ENCODE results near the gene DACH2.

Gene DACH2

DNA sequence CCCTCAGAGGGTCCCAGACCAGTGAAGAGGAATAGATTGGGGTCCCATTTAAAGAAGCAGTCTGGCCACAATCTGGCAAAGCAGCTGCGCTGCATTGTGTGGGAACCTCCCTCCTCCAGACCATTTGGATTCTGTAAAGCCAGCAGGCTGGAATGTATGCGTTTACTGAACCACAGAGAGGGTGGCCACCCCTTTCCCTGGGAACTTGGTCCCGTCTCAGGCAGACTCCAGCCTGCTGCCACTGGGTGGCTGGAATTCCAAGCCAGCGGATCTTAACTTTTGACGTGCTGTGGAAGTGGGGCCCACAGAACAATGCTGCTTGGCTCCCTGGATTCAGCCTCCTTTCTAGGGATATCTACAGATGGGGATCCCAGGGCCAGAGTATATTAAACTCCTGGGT is 307.2 kb downstream of the DACH2 start:
- H3K4me3 ChIP-seq (ENCODE audit: low read depth, low read length), result no peak overlapping the region
- TF ChIP-seq, protein P1, sequence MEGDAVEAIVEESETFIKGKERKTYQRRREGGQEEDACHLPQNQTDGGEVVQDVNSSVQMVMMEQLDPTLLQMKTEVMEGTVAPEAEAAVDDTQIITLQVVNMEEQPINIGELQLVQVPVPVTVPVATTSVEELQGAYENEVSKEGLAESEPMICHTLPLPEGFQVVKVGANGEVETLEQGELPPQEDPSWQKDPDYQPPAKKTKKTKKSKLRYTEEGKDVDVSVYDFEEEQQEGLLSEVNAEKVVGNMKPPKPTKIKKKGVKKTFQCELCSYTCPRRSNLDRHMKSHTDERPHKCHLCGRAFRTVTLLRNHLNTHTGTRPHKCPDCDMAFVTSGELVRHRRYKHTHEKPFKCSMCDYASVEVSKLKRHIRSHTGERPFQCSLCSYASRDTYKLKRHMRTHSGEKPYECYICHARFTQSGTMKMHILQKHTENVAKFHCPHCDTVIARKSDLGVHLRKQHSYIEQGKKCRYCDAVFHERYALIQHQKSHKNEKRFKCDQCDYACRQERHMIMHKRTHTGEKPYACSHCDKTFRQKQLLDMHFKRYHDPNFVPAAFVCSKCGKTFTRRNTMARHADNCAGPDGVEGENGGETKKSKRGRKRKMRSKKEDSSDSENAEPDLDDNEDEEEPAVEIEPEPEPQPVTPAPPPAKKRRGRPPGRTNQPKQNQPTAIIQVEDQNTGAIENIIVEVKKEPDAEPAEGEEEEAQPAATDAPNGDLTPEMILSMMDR (IDR thresholded peaks at IDR 0.05; ENCODE audit: low read depth, low read length), result no peak

DNA sequence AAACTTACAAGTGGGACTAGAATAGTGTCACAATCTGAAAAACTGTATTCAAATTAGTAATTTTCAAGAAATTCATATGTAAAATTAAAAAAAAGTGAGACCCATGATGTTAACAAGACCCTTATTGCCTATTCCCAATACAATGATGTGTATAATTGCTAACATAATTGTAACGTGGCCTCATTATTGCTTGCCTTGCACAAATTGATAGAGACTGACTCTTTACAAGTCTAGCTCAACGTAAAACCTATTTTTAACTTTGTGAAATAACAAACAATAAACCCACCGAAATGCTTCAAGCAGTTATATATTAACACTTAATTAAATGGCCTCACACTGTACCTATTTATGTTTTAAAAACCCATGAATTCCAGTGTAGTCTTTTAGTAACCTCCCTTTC is 312.5 kb downstream of the DACH2 start:
- TF ChIP-seq, protein P1 (IDR thresholded peaks at IDR 0.05; ENCODE audit: low read depth, low read length), result no peak

GRCh38 chrX:86504297-86504696 is 356.0 kb downstream of the DACH2 start:
- H3K4me3 ChIP-seq (ENCODE audit: low read depth, low read length), result no peak overlapping the region
- TF ChIP-seq, protein P1 (IDR thresholded peaks at IDR 0.05; ENCODE audit: low read depth, low read length), result no peak

More for the DNA sequence above, 312.5 kb downstream of the DACH2 start:
- no peak overlapping the region for H3K4me3 ChIP-seq (ENCODE audit: low read depth, low read length)

GRCh38 chrX:86507331-86507730 is 359.1 kb downstream of the DACH2 start:
- TF ChIP-seq, protein P1 (IDR thresholded peaks at IDR 0.05; ENCODE audit: low read depth, low read length), result no peak
- H3K4me3 ChIP-seq (ENCODE audit: low read depth, low read length), result no peak overlapping the region

- H3K4me3 ChIP-seq (ENCODE audit: low read depth, low read length), result no peak overlapping the region
- TF ChIP-seq, protein P1 (IDR thresholded peaks at IDR 0.05; ENCODE audit: low read depth, low read length), result no peak
Observed at GRCh38 chrX:86579777-86580176, 431.5 kb downstream of the DACH2 start.

DNA sequence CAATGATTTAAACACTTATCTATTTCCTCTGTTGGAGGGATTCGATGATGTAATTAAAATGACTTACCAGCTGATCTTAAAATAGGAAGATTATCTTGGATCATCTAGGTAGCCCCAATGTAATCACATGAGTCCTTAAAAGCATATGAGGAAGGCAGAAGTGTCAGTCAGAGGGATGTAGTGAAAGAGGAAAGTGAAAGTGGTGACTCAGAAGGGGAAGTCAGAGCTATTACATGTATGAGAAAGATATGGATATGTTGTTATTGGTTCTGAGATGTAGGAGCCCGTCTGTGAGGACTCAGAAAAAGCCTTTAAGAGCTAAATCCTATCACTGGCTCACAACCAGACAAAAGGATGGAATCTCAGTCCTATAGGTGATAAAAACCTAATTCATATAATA is 456.4 kb downstream of the DACH2 start:
- H3K4me3 ChIP-seq (ENCODE audit: low read depth, low read length), result no peak overlapping the region
- TF ChIP-seq, protein P1 (IDR thresholded peaks at IDR 0.05; ENCODE audit: low read depth, low read length), result no peak

DNA sequence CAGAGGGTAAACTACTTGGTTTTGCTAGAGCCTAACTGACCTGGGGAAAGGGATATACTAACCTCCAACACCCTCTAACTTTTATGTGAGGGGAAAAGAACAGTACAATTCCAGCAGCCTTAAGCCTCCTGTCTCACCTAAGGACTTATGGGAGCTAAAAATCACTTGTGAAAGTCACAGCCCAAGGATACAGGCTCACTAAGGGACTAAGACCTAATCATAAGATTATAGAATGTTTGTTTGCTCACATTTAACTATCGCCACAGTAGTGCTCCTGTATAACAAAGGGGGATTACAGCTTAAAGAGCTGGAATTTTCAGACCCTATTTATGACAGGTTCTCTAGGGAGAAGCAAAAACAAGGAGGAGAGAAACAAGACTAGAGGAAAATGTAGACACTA is 548.7 kb downstream of the DACH2 start:
- H3K4me3 ChIP-seq (ENCODE audit: low read depth, low read length), result no peak overlapping the region
- TF ChIP-seq, protein P1 (IDR thresholded peaks at IDR 0.05; ENCODE audit: low read depth, low read length), result no peak

Measured in WI38 (cell line).